ENCODE data around the gene ANKRD53. TPM values are rescaled to one million over a fixed set of nuclear protein-coding genes. Genes with fewer than 3 reads are reported as not detected.
A peak's percentile ranks its signal among the peaks of the same experiment; 100 is the strongest.

Gene ANKRD53
- total RNA-seq = 1 to 10 TPM in 1 of 2 donors, under 1 TPM in 1; 0.78 to 1.7 TPM

GRCh38 chr2:70978341-70979179, at the start of gene ANKRD53:
Gene ANKRD53, plus strand, starts transcription at chr2:70978630. Its CDS starts 16 bp downstream, at chr2:70978646.
- peaks cover 0 to 19% of the 10 kb centered on the region in 2 donors for H3K4me1 ChIP-seq
- no peak for DNase-seq (ENCODE audit: low spot score)
- H3K4me3 ChIP-seq = peak within 1 kb of the TSS; percentile 51 to 63
- peak within 1 kb of the TSS; percentile 84 to 91 for H3K27ac ChIP-seq
- no peaks in the 10 kb centered on the region for H3K9me3 ChIP-seq
- no peaks in the 10 kb centered on the region for H3K27me3 ChIP-seq
- no peaks in the 10 kb centered on the region for H3K36me3 ChIP-seq
- no peak for TF ChIP-seq CTCF (IDR thresholded peaks at IDR 0.05)

GRCh38 chr2:70930371-70931329, 47.8 kb upstream of the ANKRD53 start:
- H3K4me1 ChIP-seq = no peaks in the 10 kb centered on the region
- H3K4me3 ChIP-seq = no peak overlapping the region
- no peaks in the 10 kb centered on the region for H3K27me3 ChIP-seq
- TF ChIP-seq CTCF (IDR thresholded peaks at IDR 0.05) = no peak
- no peaks in the 10 kb centered on the region for H3K9me3 ChIP-seq
- DNase-seq (ENCODE audit: low spot score) = peak; percentile 30
- no peak overlapping the region for H3K27ac ChIP-seq
- H3K36me3 ChIP-seq = no peaks in the 10 kb centered on the region

- peak; percentile 42 for DNase-seq (ENCODE audit: low spot score)
- H3K4me1 ChIP-seq = no peaks in the 10 kb centered on the region
- no peaks in the 10 kb centered on the region for H3K27me3 ChIP-seq
- no peak overlapping the region for H3K4me3 ChIP-seq
- TF ChIP-seq CTCF (IDR thresholded peaks at IDR 0.05) = no peak
- no peaks in the 10 kb centered on the region for H3K36me3 ChIP-seq
- H3K27ac ChIP-seq = no peak overlapping the region
- H3K9me3 ChIP-seq = no peaks in the 10 kb centered on the region
These were observed 46.9 kb upstream of the ANKRD53 start for GRCh38 chr2:70931376-70932000.

GRCh38 chr2:70932631-70933230, 45.7 kb upstream of the ANKRD53 start:
- Histone ChIP-seq H3K27ac (no peak overlapping the region), H3K4me3 (no peak overlapping the region), H3K36me3 (no peaks in the 10 kb centered on the region), H3K4me1 (no peaks in the 10 kb centered on the region), H3K9me3 (no peaks in the 10 kb centered on the region), H3K27me3 (no peaks in the 10 kb centered on the region)
- no peak for TF ChIP-seq CTCF (IDR thresholded peaks at IDR 0.05)
- DNase-seq (ENCODE audit: low spot score) = no peak

- TF ChIP-seq CTCF (IDR thresholded peaks at IDR 0.05) = no peak
- Histone ChIP-seq H3K4me1 (no peaks in the 10 kb centered on the region), H3K9me3 (no peaks in the 10 kb centered on the region), H3K4me3 (no peak overlapping the region), H3K36me3 (no peaks in the 10 kb centered on the region), H3K27ac (no peak overlapping the region), H3K27me3 (no peaks in the 10 kb centered on the region)
- no peak for DNase-seq (ENCODE audit: low spot score)
These were observed 43.4 kb upstream of the ANKRD53 start for GRCh38 chr2:70934981-70935380.
